GM21526 (cell line): ENCODE data around the gene NREP.
"Not testable (repeated sequence)": the region's sequence is repeated elsewhere in the genome, so short reads cannot be mapped to it uniquely, and the experiment has no call there.

ENCODE experiments used
- ATAC-seq: cut with Tn5 transposase; IDR thresholded peaks from one replicate; pipeline ENCODE4 v1.9.1; 2021; ENCODE audit warnings: moderate library complexity; ENCODE audit not compliant: unreplicated experiment, low FRiP score

The NREP gene

GRCh38 chr5:111741278-111741677 lies 15.7 kb downstream of the NREP start:
- ATAC-seq, result no peak

GRCh38 chr5:111739416-111739815 lies 17.6 kb downstream of the NREP start:
- no peak for ATAC-seq

GRCh38 chr5:111738118-111738517 lies 18.9 kb downstream of the NREP start:
- no peak for ATAC-seq

- no peak for ATAC-seq
These were observed 19.3 kb downstream of the NREP start for GRCh38 chr5:111737716-111738115.

- ATAC-seq, result no peak
These were observed 21.3 kb downstream of the NREP start for GRCh38 chr5:111735583-111736270.

GRCh38 chr5:111734597-111734996 lies 22.4 kb downstream of the NREP start:
- no peak for ATAC-seq

GRCh38 chr5:111734013-111734412 lies 23.0 kb downstream of the NREP start:
- no peak for ATAC-seq

- no peak for ATAC-seq
These were observed 23.4 kb downstream of the NREP start for GRCh38 chr5:111733571-111733970.

GRCh38 chr5:111731638-111732037 lies 25.4 kb downstream of the NREP start:
- ATAC-seq, result no peak

GRCh38 chr5:111730659-111731382 lies 26.2 kb downstream of the NREP start:
- no peak for ATAC-seq

GRCh38 chr5:111728941-111729340 lies 28.1 kb downstream of the NREP start:
- no peak for ATAC-seq

GRCh38 chr5:111726986-111727385 lies 30.0 kb downstream of the NREP start:
- ATAC-seq, result no peak

- ATAC-seq, result no peak
These were observed 34.9 kb downstream of the NREP start for GRCh38 chr5:111722140-111722539.

- ATAC-seq, result no peak
These were observed 36.6 kb downstream of the NREP start for GRCh38 chr5:111720333-111720890.

GRCh38 chr5:111719773-111720172 lies 37.2 kb downstream of the NREP start:
- ATAC-seq, result no peak

- not testable (repeated sequence) for ATAC-seq
These were observed 40.2 kb downstream of the NREP start for GRCh38 chr5:111716789-111717188.

- ATAC-seq, result no peak
These were observed 49.3 kb downstream of the NREP start for GRCh38 chr5:111707630-111708164.

- ATAC-seq, result no peak
These were observed 50.6 kb downstream of the NREP start for GRCh38 chr5:111706345-111706744.

- no peak for ATAC-seq
These were observed 52.4 kb downstream of the NREP start for GRCh38 chr5:111704452-111705085.

GRCh38 chr5:111703662-111704061 lies 53.3 kb downstream of the NREP start:
- ATAC-seq, result peak; percentile 99

GRCh38 chr5:111699976-111700375 lies 57.0 kb downstream of the NREP start:
- no peak for ATAC-seq
